HAP-1 (cell line): Measurements from ENCODE around the gene COG6.

Source experiments
- DNase-seq, 2 experiments: peaks; one replicate each; pipeline ENCODE4 v3.0.0-alpha.2; 2016 to 2020; ENCODE audit warnings: low spot score in 2 of 2
- H3K27me3 ChIP-seq: fragments of 250-450 bp; sonication (Bioruptor Pico); 2 replicates; pipeline ENCODE4 v1.5.1; 2020; ENCODE audit warnings: low read depth, mild to moderate bottlenecking, moderate library complexity
- H3K36me3 ChIP-seq: fragments of 250-450 bp; sonication (Bioruptor Pico); replicated peaks from 2 replicates; pipeline ENCODE4 v1.5.1; 2020; ENCODE audit warnings: mild to moderate bottlenecking
- H3K4me1 ChIP-seq: fragments of 250-450 bp; sonication (Bioruptor Pico); 2 replicates; pipeline ENCODE4 v1.5.1; 2020; ENCODE audit warnings: mild to moderate bottlenecking
- H3K4me3 ChIP-seq: fragments of 250-450 bp; sonication (Bioruptor Pico); 2 replicates; pipeline ENCODE4 v1.5.1; 2020; ENCODE audit warnings: mild to moderate bottlenecking, moderate library complexity
- H3K9me3 ChIP-seq: fragments of 250-450 bp; sonication (Bioruptor Pico); 2 replicates; pipeline ENCODE4 v1.5.1; 2020; ENCODE audit warnings: mild to moderate bottlenecking, moderate library complexity
- in situ Hi-C: fragments of 300-500 bp; cut with MboI; formaldehyde crosslinking; loops from 3 replicates; pipeline ENCODE4 v1.14.3; 2020; ENCODE audit warnings: low sequenced_read_pairs, inconsistent platforms, mixed read lengths

The COG6 gene

GRCh38 chr13:39655569-39656324, at the start of gene COG6:
COG6 (plus strand) TSS chr13:39655662; CDS start chr13:39655727, 65 bp downstream.
- DNase-seq: peak; percentile 76 to 95
- in situ Hi-C loops: no loop called here
- no peaks in the 10 kb centered on the region for H3K9me3 ChIP-seq
- H3K4me3 ChIP-seq: peak within 1 kb of the TSS; percentile 78
- peaks cover 6% of the 10 kb centered on the region for H3K4me1 ChIP-seq
- no peaks in the 10 kb centered on the region; the same call in 1 of the 2 replicates for H3K36me3 ChIP-seq
- H3K27me3 ChIP-seq: no peaks in the 10 kb centered on the region

GRCh38 chr13:39605677-39606320, 49.7 kb upstream of the COG6 start:
- no peaks in the 10 kb centered on the region for H3K36me3 ChIP-seq
- peaks cover 19% of the 10 kb centered on the region for H3K4me1 ChIP-seq
- in situ Hi-C loops: loop anchor here (10.0 kb wide), 2 partner anchors 201 to 341 kb away; no protein-coding TSS in a partner anchor
- no peaks in the 10 kb centered on the region for H3K9me3 ChIP-seq
- H3K4me3 ChIP-seq: no peak overlapping the region
- DNase-seq: no peak
- H3K27me3 ChIP-seq: no peaks in the 10 kb centered on the region

- no peak for DNase-seq
- in situ Hi-C loops: loop anchor here (10.0 kb wide), 2 partner anchors 203 to 343 kb away; no protein-coding TSS in a partner anchor
- H3K4me1 ChIP-seq: peaks cover 10% of the 10 kb centered on the region; the same call in 1 of the 2 replicates
- H3K4me3 ChIP-seq: no peak overlapping the region
- H3K9me3 ChIP-seq: no peaks in the 10 kb centered on the region
- no peaks in the 10 kb centered on the region for H3K27me3 ChIP-seq
- H3K36me3 ChIP-seq: no peaks in the 10 kb centered on the region
These were observed 47.6 kb upstream of the COG6 start for GRCh38 chr13:39607876-39608275.

- no peaks in the 10 kb centered on the region for H3K9me3 ChIP-seq
- no peaks in the 10 kb centered on the region for H3K36me3 ChIP-seq
- no peak overlapping the region for H3K4me3 ChIP-seq
- in situ Hi-C loops: loop anchor here (10.0 kb wide), 2 partner anchors 467 to 547 kb away; no protein-coding TSS in a partner anchor
- DNase-seq: peak; percentile 81 to 86
- H3K4me1 ChIP-seq: 0 out of 2 replicates have a peak, but pooled peaks cover 3% of the 10 kb centered on the region
- no peaks in the 10 kb centered on the region for H3K27me3 ChIP-seq
These were observed 43.3 kb upstream of the COG6 start for GRCh38 chr13:39612023-39612637.

GRCh38 chr13:39616087-39616694, 39.3 kb upstream of the COG6 start:
- H3K36me3 ChIP-seq: no peaks in the 10 kb centered on the region
- peak; percentile 77 to 79 for DNase-seq
- no peaks in the 10 kb centered on the region for H3K4me1 ChIP-seq
- in situ Hi-C loops: loop anchor here (10.0 kb wide), 2 partner anchors 471 to 551 kb away; no protein-coding TSS in a partner anchor
- no peaks in the 10 kb centered on the region for H3K9me3 ChIP-seq
- no peak overlapping the region for H3K4me3 ChIP-seq
- H3K27me3 ChIP-seq: no peaks in the 10 kb centered on the region

GRCh38 chr13:39618561-39618960, 36.9 kb upstream of the COG6 start:
- Histone ChIP-seq H3K9me3 (no peaks in the 10 kb centered on the region), H3K36me3 (no peaks in the 10 kb centered on the region), H3K27me3 (no peaks in the 10 kb centered on the region), H3K4me1 (no peaks in the 10 kb centered on the region), H3K4me3 (no peak overlapping the region)
- DNase-seq: no peak
- in situ Hi-C loops: loop anchor here (10.0 kb wide), 2 partner anchors 474 to 554 kb away; no protein-coding TSS in a partner anchor

DNA sequence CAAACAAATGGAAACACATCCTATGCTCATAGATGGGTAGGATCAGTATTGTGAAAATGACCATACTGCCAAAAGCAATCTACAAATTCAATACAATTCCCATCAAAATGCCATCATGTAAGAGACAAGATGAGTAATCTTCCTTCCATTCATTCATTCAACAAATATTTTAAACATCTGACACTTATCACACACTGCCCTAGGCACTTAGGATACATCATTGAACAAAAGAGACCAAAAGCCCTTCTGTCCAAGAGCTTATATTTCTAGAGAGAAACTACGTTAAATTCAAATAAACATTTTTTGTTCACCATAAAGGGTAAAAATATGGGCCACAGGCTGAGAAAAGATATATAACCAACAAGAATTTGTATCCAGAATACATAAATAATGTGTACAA, 32.0 kb upstream of the COG6 start:
- H3K36me3 ChIP-seq: no peaks in the 10 kb centered on the region
- H3K4me3 ChIP-seq: no peak overlapping the region
- in situ Hi-C loops: no loop called here
- H3K4me1 ChIP-seq: no peaks in the 10 kb centered on the region
- no peaks in the 10 kb centered on the region for H3K27me3 ChIP-seq
- H3K9me3 ChIP-seq: no peaks in the 10 kb centered on the region
- no peak for DNase-seq

GRCh38 chr13:39631307-39631706, 24.2 kb upstream of the COG6 start:
- Histone ChIP-seq H3K36me3 (no peaks in the 10 kb centered on the region), H3K4me3 (no peak overlapping the region), H3K27me3 (no peaks in the 10 kb centered on the region), H3K4me1 (no peaks in the 10 kb centered on the region), H3K9me3 (peaks cover 8% of the 10 kb centered on the region)
- no peak for DNase-seq
- in situ Hi-C loops: no loop called here

- DNase-seq: no peak
- Histone ChIP-seq H3K4me3 (no peak overlapping the region), H3K4me1 (no peaks in the 10 kb centered on the region), H3K27me3 (no peaks in the 10 kb centered on the region), H3K9me3 (peaks cover 8% of the 10 kb centered on the region), H3K36me3 (no peaks in the 10 kb centered on the region)
- in situ Hi-C loops: no loop called here
These were observed 22.5 kb upstream of the COG6 start for GRCh38 chr13:39632994-39633393.

DNA sequence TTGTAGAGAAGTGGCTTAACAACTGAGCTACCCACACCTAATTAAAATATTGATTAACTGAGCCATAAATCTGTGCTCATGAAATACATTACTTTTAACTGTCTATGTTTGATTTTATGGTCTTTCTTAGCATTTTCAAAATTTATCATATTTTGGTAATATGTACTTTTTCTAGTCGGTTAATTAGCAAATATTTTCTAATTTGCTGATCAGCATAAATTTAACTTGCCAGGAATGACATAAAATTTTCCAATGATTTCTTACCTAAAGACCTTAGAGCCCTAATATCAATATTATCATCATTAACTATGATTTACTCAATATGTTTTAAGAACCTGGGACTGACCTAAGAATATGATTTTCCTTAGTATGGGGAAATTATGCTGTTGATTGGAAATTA, 19.9 kb upstream of the COG6 start:
- no peaks in the 10 kb centered on the region for H3K36me3 ChIP-seq
- in situ Hi-C loops: no loop called here
- H3K4me1 ChIP-seq: no peaks in the 10 kb centered on the region
- H3K27me3 ChIP-seq: no peaks in the 10 kb centered on the region
- DNase-seq: no peak
- no peak overlapping the region for H3K4me3 ChIP-seq
- peaks cover 8% of the 10 kb centered on the region for H3K9me3 ChIP-seq

- no peaks in the 10 kb centered on the region for H3K4me1 ChIP-seq
- no peaks in the 10 kb centered on the region for H3K27me3 ChIP-seq
- no peaks in the 10 kb centered on the region for H3K36me3 ChIP-seq
- no peak for DNase-seq
- H3K9me3 ChIP-seq: no peaks in the 10 kb centered on the region
- no peak overlapping the region for H3K4me3 ChIP-seq
- in situ Hi-C loops: no loop called here
These were observed 17.6 kb upstream of the COG6 start for GRCh38 chr13:39637890-39638289.

GRCh38 chr13:39641645-39642044, 13.8 kb upstream of the COG6 start:
- in situ Hi-C loops: no loop called here
- Histone ChIP-seq H3K27me3 (no peaks in the 10 kb centered on the region), H3K36me3 (no peaks in the 10 kb centered on the region), H3K4me1 (no peaks in the 10 kb centered on the region), H3K4me3 (no peak overlapping the region), H3K9me3 (no peaks in the 10 kb centered on the region)
- no peak for DNase-seq

GRCh38 chr13:39646122-39646521, 9.3 kb upstream of the COG6 start:
- no peak overlapping the region for H3K4me3 ChIP-seq
- no peaks in the 10 kb centered on the region for H3K27me3 ChIP-seq
- no peaks in the 10 kb centered on the region for H3K9me3 ChIP-seq
- H3K4me1 ChIP-seq: no peaks in the 10 kb centered on the region
- no peaks in the 10 kb centered on the region for H3K36me3 ChIP-seq
- DNase-seq: no peak
- in situ Hi-C loops: no loop called here
